Kidney (tissue), 14 donors: ENCODE data around the gene PHKA2. TPM values are rescaled to one million over a fixed set of nuclear protein-coding genes. Genes with fewer than 3 reads are reported as not detected.

Source experiments
- DNase-seq, 5 donors: peaks; one replicate each; pipeline ENCODE4 v3.0.0-alpha.2; 2013 to 2020
- FAIRE-seq: peaks from 2 replicates; lab custom pipeline; 2012; peaks lifted over from hg19 to GRCh38; lab: Jason Lieb, UNC
- H3K27ac ChIP-seq, 2 donors: one replicate each; pipeline ENCODE4 v1.7.0; 2013; ENCODE audit warnings: low read depth in 2 of 2, low read length in 2 of 2, inconsistent platforms in 1 of 2
- H3K27me3 ChIP-seq: one replicate; pipeline ENCODE4 v1.7.1; 2013; ENCODE audit warnings: low read length, inconsistent platforms; ENCODE audit not compliant: control insufficient read depth, insufficient read depth
- H3K36me3 ChIP-seq, 3 donors: one replicate each; pipeline versions ENCODE4 v1.7.0 to v1.7.1; 2013; ENCODE audit warnings: low read length in 3 of 3, control low read depth in 1 of 3, inconsistent platforms in 1 of 3; ENCODE audit not compliant: insufficient read depth in 3 of 3, control insufficient read depth in 2 of 3
- H3K4me1 ChIP-seq, 3 donors: one replicate each; pipeline versions ENCODE4 v1.7.0 to v1.7.1; 2013; ENCODE audit warnings: low read length in 3 of 3, inconsistent platforms in 1 of 3, low read depth in 1 of 3; ENCODE audit not compliant: control insufficient read depth in 2 of 3, insufficient read depth in 2 of 3
- H3K4me3 ChIP-seq, 3 donors: one replicate each; pipeline versions ENCODE4 v1.7.0 to v1.8.1; 2013; ENCODE audit warnings: low read length in 3 of 3, control low read depth in 1 of 3, inconsistent platforms in 1 of 3
- H3K9ac ChIP-seq, 3 donors: one replicate each; pipeline versions ENCODE4 v1.7.0 to v1.7.1; 2013; ENCODE audit warnings: low read length in 3 of 3, control low read depth in 1 of 3, inconsistent platforms in 1 of 3
- H3K9me3 ChIP-seq, 3 donors: one replicate each; pipeline versions ENCODE4 v1.7.0 to v1.7.1; 2013; ENCODE audit warnings: low read length in 3 of 3, control low read depth in 1 of 3, inconsistent platforms in 1 of 3; ENCODE audit not compliant: control insufficient read depth in 2 of 3, insufficient read depth in 1 of 3
- intact Hi-C: fragments of 100-400 bp; cut with DNase I; formaldehyde crosslinking; loops from one replicate; pipeline ENCODE4 v1.11.1; 2022
- polyA plus RNA-seq: library from polyadenylated mRNA; stranded (reverse); fragments of 350-450 nt; fragmentation: Illumina TruSeq; extraction: RNeasy Lipid Tissue Mini Kit (QIAGEN cat#74804); gene quantifications from one replicate; pipeline ENCODE4 v1.2.3, GENCODE V29; 2014; ENCODE audit warnings: low read depth, low replicate concordance; ENCODE audit not compliant: insufficient read depth
- total RNA-seq: library from RNA; stranded (reverse); fragmentation: NEBNext Ultra II Directional; extraction: Animal tissue kit (Norgen Biotek cat#: 25700); gene quantifications from one replicate; pipeline ENCODE4 v1.2.1, GENCODE V29; 2021
- TF ChIP-seq, protein P1 (sequence below): IDR thresholded peaks from 3 replicates; pipeline ENCODE4 v1.5.1; 2012; ENCODE audit warnings: mild to moderate bottlenecking, moderate library complexity, borderline replicate concordance; ENCODE audit not compliant: insufficient read depth; ENCODE audit errors: extremely low read depth
- donor health status: control.
- donor health status: control.
- donor health status: control.
- donor health status: control.
- donor health status: control.
- donor health status: DM: yes; HTN: yes; CAD: no.
- donor health status: Normal renal cell carcinoma (clear cell type).

Gene PHKA2
- total and polyA plus RNA-seq, 2 donors from 2014 or later, result 14.7 to 26.3 TPM

- no peak for DNase-seq
- peaks cover 0 to 4% (median 0%) of the 10 kb centered on the region in 3 donors for H3K36me3 ChIP-seq
- no peaks in the 10 kb centered on the region for H3K27me3 ChIP-seq
- H3K4me1 ChIP-seq, result no peaks in the 10 kb centered on the region
- H3K9ac ChIP-seq, result no peak overlapping the region
- H3K9me3 ChIP-seq, result no peaks in the 10 kb centered on the region
- H3K4me3 ChIP-seq, result no peak overlapping the region
- no peak for FAIRE-seq
- TF ChIP-seq, protein P1, sequence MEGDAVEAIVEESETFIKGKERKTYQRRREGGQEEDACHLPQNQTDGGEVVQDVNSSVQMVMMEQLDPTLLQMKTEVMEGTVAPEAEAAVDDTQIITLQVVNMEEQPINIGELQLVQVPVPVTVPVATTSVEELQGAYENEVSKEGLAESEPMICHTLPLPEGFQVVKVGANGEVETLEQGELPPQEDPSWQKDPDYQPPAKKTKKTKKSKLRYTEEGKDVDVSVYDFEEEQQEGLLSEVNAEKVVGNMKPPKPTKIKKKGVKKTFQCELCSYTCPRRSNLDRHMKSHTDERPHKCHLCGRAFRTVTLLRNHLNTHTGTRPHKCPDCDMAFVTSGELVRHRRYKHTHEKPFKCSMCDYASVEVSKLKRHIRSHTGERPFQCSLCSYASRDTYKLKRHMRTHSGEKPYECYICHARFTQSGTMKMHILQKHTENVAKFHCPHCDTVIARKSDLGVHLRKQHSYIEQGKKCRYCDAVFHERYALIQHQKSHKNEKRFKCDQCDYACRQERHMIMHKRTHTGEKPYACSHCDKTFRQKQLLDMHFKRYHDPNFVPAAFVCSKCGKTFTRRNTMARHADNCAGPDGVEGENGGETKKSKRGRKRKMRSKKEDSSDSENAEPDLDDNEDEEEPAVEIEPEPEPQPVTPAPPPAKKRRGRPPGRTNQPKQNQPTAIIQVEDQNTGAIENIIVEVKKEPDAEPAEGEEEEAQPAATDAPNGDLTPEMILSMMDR, result no peak
- intact Hi-C loops, result no loop called here
- no peak overlapping the region for H3K27ac ChIP-seq
Observed at GRCh38 chrX:18949944-18950301, 34.0 kb downstream of the PHKA2 start.

- no peak overlapping the region for H3K9ac ChIP-seq
- no peak overlapping the region for H3K27ac ChIP-seq
- intact Hi-C loops, result no loop called here
- no peaks in the 10 kb centered on the region for H3K27me3 ChIP-seq
- TF ChIP-seq, protein P1, result no peak
- no peaks in the 10 kb centered on the region for H3K4me1 ChIP-seq
- H3K36me3 ChIP-seq, result peaks cover 0 to 4% (median 0%) of the 10 kb centered on the region in 3 donors
- H3K4me3 ChIP-seq, result no peak overlapping the region
- FAIRE-seq (no peak), DNase-seq (no peak)
- H3K9me3 ChIP-seq, result no peaks in the 10 kb centered on the region
Observed at GRCh38 chrX:18949291-18949943, 34.5 kb downstream of the PHKA2 start.

- H3K9me3 ChIP-seq, result no peaks in the 10 kb centered on the region
- TF ChIP-seq, protein P1, result no peak
- no peak for FAIRE-seq
- H3K4me1 ChIP-seq, result no peaks in the 10 kb centered on the region
- H3K4me3 ChIP-seq, result no peak overlapping the region
- H3K27ac ChIP-seq, result no peak overlapping the region
- H3K27me3 ChIP-seq, result no peaks in the 10 kb centered on the region
- peaks cover 0 to 4% (median 0%) of the 10 kb centered on the region in 3 donors for H3K36me3 ChIP-seq
- intact Hi-C loops, result no loop called here
- DNase-seq, result no peak
- H3K9ac ChIP-seq, result no peak overlapping the region
Observed at GRCh38 chrX:18946611-18947010, 37.3 kb downstream of the PHKA2 start.
